Measurements from ENCODE around the gene ARHGEF17. TPM values are rescaled to one million over a fixed set of nuclear protein-coding genes. Genes with fewer than 3 reads are reported as not detected.

The ARHGEF17 gene
- polyA plus RNA-seq, 2 of the 4 experiments (the other 2 are of a cell fraction), result 7.0 to 16.2 TPM

GRCh38 chr11:73265278-73265810 lies 42.7 kb upstream of the ARHGEF17 start:
- 66% methylated on average over 3 of the region's 4 CpGs for WGBS (ENCODE audit: missing lambda C conversion rate)
- ATAC-seq (no peak), DNase-seq (ENCODE audit: low read depth in 1 of 2, low spot score in 1 of 2) (no peak), FAIRE-seq (no peak)
- no peak overlapping the region for H3K4me3 ChIP-seq
- H3K9me3 ChIP-seq, result no peaks in the 10 kb centered on the region
- peaks cover 13% of the 10 kb centered on the region; the same call in 2 of the 3 replicates for H3K4me1 ChIP-seq
- POLR2A ChIA-PET, result no interaction called here
- H3K27ac ChIP-seq, result no peak overlapping the region; a peak in 1 of 6 replicates
- no peak overlapping the region for H3K4me2 ChIP-seq
- TF ChIP-seq HOXB5 (CRISPR knock-in tag; IDR thresholded peaks at IDR 0.05) (no peak), PBX3 (IDR thresholded peaks at IDR 0.05) (no peak), ZNF302 (CRISPR knock-in tag; IDR thresholded peaks at IDR 0.05) (no peak), RAD21 (conservative IDR thresholded peaks at IDR 0.05 in 1 of 2, IDR thresholded peaks at IDR 0.05 in 1 of 2) (no peak), PHF8 (IDR thresholded peaks at IDR 0.05; ENCODE audit: borderline replicate concordance, low read depth) (no peak), TFCP2L1 (CRISPR knock-in tag; IDR thresholded peaks at IDR 0.05) (no peak), FOXS1 (CRISPR knock-in tag; IDR thresholded peaks at IDR 0.05) (no peak), HDAC2 (IDR thresholded peaks at IDR 0.05) (no peak), MAZ (IDR thresholded peaks at IDR 0.05; ENCODE audit: borderline replicate concordance, low read depth, low read length) (no peak), NR3C1 (IDR thresholded peaks at IDR 0.05) (no peak)
- CTCF ChIA-PET, result interaction anchor here (0.6 to 16.0 kb wide), 8 partner anchors 22 to 541 kb away, joined by 3 to 224 read pairs (median 4); no protein-coding TSS in a partner anchor

- no peak overlapping the region for H3K4me2 ChIP-seq
- no peak for TF ChIP-seq CBX8 (IDR thresholded peaks at IDR 0.05)
- TF ChIP-seq SREBF2 (IDR thresholded peaks at IDR 0.05), result no peak
- TF ChIP-seq E2F6 (IDR thresholded peaks at IDR 0.05; ENCODE audit: borderline replicate concordance, low read depth), result no peak
- no peak for TF ChIP-seq RFX5 (IDR thresholded peaks at IDR 0.05)
- TF ChIP-seq REST (IDR thresholded peaks at IDR 0.05), result no peak
- TF ChIP-seq CHD2 (IDR thresholded peaks at IDR 0.05; ENCODE audit: low read length, partially characterized antibody), result no peak
- TF ChIP-seq TP53 (CRISPR knock-in tag; IDR thresholded peaks at IDR 0.05), result no peak
- TF ChIP-seq HOXA7 (CRISPR knock-in tag; IDR thresholded peaks at IDR 0.05), result no peak
- no peak for TF ChIP-seq POLR2A (IDR thresholded peaks at IDR 0.05; ENCODE audit: low read length)
- peaks cover 20% of the 10 kb centered on the region for H3K4me1 ChIP-seq
- H3K9me3 ChIP-seq, result no peaks in the 10 kb centered on the region
- peak overlapping the region in 1 of 2 experiments; percentile 10; a peak in 1 of 6 replicates for H3K27ac ChIP-seq
- ChIA-PET CTCF (interaction anchor here (0.8 to 16.0 kb wide), 9 partner anchors 8 to 541 kb away, joined by 3 to 224 read pairs (median 3); no protein-coding TSS in a partner anchor), POLR2A (no interaction called here)
- WGBS (ENCODE audit: missing lambda C conversion rate), result 82% methylated on average over 3 of the region's 3 CpGs
- ATAC-seq (no peak), FAIRE-seq (no peak), DNase-seq (ENCODE audit: low read depth in 1 of 2, low spot score in 1 of 2) (no peak)
- no peak overlapping the region for H3K4me3 ChIP-seq
These were observed 42.0 kb upstream of the ARHGEF17 start for GRCh38 chr11:73265853-73266645.

Data from A549 (cell line).